Stimulated activated CD8-positive, alpha-beta memory T cell treated with anti-CD3 and anti-CD28 coated beads, Interleukin-15, amount 100 ng/mL, for 24 hours (primary cell): ENCODE data around the gene CRYBA2.

ENCODE experiments used
- DNase-seq: peaks from one replicate; pipeline ENCODE4 v3.0.0-alpha.2; 2020; ENCODE audit warnings: low read depth

CRYBA2 gene

DNA sequence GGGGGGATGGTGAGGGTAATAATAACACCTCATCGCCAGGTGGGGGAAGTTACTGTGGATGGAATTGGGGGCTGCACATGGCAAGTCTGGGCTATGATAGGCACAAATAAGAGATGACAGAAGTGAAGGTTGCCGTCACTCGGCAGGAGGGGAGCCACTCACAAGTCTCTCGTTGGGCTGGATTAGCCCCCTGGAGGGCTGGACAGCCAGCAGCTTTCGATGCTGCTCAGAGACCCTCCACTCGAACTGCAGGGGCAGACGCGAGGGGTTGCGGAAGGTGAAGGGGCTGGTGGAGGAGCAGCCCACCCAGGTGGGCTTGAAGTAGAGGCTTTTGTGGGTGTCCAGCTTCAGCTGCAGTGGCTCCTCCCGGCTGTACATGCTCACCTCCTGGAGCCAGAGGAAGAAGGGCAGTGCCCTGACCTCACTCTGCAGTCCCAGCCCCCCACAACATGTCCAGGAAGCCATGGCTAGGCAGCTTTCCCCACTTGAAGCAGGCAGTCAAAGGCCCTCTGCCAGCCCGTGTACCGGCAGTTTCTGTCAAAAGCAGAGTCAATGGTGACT is 29.9 kb upstream of the CRYBA2 start:
- DNase-seq: no peak

DNA sequence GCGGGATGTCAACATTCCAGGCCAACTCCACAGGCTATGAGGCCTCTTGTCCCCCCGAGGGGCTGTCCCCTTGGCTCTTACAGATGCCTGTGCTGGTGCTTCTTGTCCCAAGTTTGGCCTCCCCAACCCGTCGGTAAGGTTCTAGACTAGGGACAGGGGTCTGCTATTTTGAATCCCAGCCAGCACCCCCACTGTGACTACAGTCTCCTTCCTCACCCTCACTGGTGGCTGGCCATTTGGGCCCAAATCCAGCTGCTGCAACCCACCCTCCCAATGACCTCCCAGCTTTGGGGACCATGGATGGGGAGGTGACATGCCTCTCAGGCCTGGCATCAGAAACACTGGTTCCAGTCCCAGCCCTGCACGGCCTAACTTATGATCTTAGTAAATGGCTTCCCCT is 29.4 kb upstream of the CRYBA2 start:
- DNase-seq: no peak

DNA sequence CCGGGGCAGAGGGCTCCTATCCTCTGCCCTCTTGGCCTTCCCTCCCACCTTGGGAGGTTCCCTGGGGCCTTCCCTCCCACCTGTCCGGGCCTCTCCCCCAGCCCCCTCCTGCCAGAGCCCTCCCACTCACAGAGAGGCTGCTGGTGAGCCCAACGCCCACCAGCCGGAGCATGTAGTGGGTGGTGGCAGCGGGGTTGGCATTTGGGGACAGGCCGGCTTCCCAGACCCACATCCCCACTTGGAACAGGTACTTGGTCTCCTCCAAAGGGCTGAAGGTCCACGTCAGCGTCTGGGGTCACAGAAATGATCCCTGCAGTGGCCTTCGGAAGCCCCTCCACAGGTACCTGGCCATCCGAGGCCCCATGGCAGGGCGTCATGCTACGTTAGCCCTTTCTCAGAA is 28.8 kb upstream of the CRYBA2 start:
- no peak for DNase-seq

DNA sequence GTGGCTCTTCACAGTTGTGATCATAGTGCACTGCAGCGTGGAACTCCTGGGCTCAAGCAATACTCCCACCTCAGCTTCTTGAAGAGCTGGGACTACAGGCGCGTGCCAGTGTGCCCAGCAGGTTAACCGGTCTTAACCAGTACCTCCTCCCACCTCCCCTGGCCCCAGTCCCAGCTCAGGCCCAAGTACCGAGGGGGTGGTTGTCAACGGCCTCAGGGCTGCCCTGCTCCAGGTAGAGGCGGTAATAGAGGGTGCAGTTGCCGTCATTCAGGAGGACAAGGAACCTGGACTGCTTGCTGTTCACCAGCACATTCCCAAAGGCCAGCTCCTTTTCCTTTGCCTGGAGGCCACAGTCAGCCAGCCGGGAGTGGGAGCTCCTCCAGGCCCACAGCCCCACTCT is 28.4 kb upstream of the CRYBA2 start:
- DNase-seq: no peak

DNA sequence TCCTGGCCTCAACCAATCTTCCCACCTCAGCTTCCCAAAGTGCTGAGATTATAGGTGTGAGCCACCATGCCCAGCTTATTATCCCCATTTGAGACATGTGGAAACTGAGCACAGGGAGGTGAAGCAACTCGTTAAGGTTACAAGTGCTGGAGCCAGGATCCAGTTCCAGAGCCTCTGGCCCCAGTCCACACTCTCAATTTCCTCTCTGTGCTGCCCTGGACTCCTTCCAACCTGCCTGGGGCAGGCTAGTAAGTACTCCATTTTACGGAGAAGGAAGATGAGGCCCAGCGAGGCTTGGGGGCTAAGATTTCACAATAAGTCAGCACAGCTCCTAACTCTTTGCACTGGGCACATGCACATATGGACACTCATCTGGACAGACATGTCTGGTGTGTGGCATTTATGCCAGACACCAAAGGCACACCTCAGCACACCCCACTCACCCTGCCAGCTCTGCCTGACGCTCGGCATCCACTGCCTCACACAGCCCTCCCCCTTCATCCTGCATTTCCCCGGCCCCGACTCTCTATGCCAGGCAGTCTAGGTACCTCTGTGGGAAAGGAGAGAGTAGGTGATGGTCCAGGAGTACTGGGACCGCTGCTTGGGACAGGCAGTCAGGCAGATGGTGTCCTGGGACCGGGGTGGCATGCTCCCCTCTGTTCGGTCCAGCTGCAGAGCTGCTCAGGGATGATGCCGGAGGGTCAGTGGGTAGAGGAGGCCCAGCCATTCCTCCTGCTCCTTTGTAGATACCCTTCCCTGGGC is 27.6 kb upstream of the CRYBA2 start:
- no peak for DNase-seq

DNA sequence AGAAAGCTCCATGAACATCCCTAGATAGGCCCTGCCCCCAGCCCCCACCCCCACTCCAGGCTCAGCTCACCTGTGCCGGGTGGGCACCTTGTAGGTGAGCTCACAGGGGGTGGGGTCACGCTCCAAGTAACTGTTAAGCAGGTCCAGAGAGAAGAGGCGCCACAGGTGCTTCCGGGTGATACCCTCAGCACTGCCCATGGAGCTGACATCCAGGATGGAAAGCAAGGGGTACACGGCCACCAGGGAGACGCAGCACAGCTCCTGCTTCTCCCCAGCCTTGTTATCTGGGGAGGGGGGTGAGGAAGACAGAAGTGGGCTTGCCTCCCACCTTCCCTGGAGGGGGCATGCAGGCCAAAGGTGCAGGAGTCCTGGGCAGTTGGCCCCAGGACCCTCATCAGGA is 26.2 kb upstream of the CRYBA2 start:
- DNase-seq: no peak

DNA sequence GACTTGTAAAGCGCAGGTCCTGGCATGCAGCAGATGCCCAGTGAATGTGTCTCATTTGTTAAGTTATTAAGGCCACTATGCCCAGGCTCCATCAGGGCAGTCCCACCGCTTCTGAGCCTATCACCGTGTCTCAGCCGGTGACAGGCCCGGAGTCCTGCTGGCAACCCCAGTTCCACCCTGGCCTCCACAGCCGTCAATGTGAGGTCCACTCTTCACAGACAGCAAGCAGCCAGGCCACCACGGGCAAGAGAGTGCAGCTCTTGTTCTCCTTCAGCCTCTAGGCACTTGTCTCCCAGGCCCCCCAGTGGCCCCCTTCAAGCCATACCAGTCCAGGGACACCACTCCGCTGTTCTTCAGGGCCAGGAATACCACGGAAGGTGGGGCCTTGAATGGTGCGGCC is 25.5 kb upstream of the CRYBA2 start:
- no peak for DNase-seq

DNA sequence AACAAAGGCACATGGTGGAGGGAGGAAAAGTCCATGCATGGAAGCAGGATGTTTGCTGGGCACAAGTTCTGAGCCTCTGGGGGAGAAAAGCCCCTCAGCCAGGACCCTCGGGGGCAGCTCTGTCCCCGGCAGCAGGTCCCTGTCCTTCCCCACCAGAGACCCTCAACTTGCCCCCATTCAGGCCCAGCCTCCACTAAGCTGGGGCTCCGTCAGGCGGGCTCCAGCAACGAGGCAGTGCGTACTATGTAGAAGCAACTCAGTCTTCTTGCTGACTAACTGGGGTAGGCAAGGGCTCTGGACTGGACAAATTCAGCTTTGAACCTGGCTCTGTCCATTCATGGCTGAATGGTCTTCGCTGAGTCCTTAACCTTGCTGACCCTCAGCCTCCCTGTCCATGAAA is 25.1 kb upstream of the CRYBA2 start:
- no peak for DNase-seq

DNA sequence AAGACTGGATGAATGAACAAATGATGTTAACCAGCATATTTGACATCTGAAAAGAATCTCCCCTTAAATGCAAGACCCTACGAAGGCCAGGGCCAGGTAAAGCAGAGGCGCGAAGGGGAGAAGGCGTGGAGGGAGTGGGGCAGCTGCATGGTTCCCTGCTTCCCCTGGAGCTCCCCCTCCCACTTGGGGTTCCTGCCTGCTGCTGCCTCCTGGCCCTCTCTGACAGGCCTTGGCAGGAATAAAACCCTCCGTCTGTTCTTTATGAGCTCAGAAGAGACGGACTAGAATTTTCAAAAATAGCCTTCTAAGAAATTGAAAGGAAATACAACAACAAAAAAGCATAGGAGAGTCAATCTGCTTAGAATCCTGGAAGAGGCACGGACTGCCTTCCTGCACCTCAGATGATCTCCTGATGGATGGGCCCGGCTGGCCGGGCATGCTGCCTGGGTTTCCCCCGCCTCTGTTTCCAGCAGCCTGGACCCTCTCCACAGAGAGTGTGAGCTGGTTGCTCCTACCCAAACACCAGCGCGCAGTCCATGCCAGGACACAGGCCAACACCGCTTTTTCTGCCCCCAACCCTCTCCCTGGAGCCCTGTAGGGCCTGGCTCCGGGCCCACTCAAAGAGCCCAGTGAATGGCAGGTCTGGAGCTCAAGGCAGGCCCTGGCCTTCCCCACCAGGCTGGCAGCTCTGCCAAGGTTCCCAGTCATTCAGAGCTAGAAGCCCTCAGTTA is 24.1 kb upstream of the CRYBA2 start:
- DNase-seq: no peak

DNA sequence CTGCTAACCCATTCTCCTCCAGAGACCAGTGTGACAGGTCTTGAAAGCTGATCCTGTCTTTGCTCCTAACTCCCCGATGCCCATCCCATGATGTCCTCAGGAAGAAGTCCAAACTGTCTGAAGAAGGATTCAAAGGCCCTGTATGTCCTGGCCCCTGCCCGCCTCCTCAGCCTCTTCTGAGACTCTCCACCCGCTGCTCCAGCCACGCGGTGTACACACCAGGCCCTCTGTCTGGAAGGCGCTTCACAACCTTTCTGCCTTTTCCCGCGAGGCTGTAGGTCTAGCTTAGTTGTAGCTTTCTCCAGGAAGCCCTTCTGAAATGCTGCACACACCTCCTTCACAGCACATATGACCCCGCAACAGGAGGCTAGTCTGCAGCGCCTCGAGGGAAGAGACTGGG is 23.5 kb upstream of the CRYBA2 start:
- no peak for DNase-seq

DNA sequence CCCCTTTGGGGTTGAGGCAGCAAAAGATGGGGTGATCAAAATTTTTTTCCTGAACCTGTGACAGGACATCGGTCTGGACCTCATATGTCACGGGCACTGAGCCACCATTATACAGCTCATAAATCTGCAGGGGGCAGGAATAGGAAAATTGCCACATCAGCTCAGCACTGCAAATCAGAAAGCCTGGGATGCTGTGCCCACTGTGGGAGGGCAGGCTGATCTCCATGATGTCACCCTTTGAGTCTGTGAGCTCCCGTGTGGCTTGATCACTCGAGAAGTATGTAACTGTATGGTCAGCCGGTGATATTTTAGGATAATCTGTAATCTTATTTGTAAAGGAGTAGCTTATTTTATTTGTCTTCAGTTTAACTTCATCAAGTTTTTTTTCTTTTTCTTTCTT is 17.7 kb upstream of the CRYBA2 start:
- DNase-seq: no peak

DNA sequence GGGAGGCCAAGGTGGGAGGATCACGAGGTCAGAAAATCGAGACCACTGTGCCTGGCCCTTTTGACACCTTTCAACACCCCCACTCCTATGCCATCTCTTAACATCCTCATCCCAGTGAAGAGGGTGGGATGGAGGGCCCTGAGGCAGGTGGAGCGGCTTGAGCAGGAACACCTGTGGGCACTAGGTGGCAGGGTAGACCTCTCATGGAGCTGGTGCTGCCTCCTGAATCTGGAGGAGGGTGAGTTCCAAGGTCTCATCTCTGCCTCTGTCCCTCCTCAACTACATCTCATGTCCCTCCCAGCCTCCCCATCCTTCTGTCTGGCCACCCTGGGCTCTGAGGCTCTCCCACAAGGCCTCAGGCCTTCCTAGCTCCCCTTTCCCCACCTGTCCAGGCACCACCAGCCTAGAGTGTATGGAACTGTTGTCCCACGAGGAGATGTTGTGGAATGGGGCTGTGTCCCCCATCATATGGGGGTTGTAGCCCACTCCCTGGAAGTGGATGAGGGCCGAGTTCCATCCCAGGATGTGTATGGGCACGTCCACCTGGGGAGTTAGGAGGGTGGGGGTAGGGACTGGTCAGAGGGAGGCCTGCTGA is 17.0 kb upstream of the CRYBA2 start:
- DNase-seq: no peak

DNA sequence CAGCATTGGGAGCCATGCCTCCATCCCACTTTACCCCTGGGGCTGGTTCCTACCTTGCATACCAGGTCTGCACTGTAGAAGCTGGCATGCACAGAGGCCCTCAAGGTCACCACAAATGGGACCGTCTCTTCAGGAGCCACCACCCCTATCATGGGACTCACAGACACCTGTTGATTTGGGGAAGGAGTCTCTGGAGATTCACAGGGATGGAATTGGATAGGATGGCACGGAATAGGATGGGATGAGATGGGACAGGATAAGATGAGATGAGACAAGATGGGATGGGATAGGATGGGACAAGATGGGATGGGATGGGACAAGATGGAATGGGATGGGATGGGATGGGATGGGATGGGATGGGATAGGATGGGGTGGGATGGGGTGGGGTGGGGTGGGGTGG is 16.1 kb upstream of the CRYBA2 start:
- DNase-seq: no peak

DNA sequence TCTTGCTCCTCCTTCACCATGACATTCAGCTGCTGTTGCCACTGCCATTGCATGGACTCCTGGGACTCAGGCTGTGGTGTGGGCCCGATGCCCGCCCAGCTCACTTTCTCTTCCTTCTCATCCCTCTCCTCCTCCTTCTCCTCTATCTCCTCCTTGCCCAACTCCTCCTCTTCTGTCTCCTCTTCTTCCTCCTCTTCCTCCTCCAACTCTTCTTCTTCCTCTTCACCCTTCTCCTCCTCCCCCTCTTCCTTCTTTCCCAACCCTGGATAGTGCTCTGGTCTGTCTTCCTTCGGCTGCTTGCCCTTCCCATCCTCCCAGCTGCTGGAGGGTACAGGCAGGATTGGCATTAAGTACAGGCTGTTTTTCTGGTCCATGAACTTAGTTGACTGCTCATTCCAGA is 10.8 kb upstream of the CRYBA2 start:
- DNase-seq: no peak

DNA sequence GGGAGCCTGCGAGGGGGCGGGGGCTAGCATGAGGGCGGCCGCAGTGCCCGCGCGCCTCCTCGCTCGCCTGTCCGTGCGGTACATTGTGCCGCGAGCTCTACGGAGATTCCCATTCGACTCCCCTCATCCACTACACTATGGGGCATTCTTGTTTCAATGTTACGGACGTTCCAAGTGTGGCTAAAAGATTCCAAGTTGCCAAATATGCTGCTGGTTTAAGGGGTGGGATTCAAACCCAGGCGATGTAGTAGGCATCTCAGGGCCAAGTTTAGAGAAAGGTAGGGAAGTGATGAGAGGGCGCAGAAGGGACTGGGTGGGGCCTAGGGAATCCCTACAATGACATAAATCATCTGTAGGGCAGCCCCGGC is 10.0 kb upstream of the CRYBA2 start:
- DNase-seq: no peak

DNA sequence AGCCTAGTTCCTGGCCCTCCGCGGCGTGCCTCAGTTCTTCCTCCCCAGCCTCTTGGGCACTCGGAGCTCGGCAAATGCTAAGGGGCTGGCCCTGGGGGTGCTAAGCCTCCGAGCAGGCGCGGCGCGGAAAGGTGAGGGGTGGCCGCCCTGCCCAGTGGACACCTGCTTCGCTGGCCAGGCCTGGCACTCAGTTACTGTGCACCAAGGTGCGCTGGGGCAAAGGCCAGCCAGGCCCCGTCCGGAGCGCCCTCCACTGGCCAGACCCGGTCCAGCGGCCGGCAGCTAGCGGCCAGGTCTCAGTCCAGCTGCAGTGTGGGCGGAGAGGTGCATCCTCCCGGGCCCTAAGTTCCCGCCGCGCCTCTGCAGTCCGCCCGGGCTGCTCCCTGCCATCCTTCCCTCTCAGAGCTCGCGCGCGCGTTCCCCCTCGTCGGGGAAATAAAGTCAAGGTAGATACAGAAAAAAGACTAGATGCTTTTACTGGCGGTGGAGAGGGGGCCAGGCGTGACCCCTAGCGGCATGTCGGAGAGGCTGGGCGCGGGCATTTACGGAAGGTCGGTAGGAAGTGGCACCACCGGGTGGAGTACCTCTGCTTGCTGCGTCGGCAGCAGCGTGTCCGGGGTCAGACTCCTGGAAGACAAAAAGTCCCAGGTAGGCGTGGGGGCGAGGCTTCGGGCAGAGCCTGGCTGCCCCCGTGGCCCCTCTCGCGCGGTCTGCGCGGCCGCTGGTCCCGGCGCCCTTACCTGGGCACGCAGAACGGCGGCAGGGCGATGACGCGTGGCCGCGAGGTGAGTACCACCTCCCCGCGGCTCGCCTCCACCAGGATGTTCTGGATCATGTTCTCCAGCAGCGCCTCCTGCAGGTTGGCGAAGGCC is 9.4 kb upstream of the CRYBA2 start:
- DNase-seq: no peak

DNA sequence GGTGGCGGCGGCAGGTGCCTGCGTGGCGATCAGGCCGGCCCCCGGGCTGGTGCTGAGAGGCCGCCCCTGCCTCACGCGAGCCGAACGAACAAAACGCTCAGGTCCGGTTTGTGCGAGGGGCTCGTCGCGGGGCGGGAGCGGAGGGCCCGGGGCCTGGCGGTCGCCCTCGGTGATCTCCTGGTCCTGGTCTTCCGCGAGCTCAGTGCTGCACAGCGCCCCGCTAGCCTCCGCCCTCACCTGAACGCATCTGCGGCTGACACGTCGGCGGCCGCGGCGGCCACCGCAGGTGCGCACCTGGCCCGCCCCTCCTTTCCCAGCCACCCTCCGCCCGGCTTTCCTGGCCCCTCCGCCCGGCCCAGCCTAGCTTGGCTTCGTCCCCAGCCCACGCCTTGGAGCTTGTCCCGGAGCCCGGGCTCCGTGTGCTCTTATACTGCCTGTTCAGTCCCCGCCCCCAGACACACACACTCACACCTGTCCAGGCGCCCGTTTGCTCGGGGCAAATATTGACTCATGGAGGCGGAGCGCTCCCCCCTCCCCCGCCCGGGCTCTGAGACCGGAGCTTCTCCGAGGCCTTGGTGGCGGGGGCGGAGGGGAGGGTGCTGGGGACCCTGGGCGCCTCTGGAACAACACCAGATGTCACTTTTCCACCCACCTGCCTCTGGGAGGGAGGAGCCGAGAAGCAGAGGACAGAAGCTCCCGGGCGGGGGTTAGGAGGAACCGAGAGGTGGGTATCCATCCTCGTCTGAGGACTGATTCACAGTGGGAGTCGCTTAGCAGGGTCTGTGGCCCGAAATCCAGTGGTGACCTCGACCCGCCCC is 8.6 kb upstream of the CRYBA2 start:
- DNase-seq: no peak

DNA sequence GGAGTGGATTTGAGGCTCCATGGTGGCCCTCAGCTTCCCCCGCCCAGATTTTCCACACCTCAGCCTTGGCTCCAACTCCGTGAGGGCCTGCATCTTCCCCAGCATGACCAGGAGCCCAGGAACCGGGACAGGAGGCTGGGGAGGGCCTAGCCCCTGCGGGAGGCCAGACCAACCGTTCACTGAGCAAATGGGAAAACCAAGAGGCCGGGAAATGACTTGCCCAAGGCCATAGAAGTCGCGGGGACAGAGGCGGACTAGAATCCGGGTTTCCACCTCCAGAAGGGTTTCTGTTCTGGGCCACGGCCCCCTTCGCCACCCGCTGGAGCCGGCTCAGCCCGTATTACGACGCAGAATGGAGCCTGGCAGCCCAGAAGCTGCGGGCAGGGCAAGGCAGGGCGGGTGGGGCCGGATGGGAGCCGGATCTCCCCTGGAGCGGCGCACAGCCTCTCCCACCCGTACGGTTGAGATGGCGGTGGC is 7.9 kb upstream of the CRYBA2 start:
- DNase-seq: no peak

DNA sequence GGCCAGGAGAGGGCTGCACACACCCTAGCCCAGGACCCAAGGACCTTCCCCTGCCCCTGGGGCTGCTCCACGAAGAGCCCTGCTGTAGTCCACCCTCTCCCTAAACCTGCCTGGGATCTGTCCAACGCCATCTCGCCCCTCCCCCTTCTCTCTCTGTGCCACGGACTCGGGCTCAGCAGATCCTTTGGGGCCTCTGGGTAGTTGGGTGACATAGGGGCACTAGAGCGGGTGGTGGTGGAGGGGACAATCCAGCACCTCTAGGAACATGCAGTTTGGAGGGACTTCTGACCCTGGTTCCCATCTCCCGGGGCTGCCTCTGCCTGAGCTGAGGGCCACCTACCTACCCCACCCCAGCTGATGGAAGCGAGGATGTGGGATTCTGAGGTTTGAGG is 7.3 kb upstream of the CRYBA2 start:
- no peak for DNase-seq

DNA sequence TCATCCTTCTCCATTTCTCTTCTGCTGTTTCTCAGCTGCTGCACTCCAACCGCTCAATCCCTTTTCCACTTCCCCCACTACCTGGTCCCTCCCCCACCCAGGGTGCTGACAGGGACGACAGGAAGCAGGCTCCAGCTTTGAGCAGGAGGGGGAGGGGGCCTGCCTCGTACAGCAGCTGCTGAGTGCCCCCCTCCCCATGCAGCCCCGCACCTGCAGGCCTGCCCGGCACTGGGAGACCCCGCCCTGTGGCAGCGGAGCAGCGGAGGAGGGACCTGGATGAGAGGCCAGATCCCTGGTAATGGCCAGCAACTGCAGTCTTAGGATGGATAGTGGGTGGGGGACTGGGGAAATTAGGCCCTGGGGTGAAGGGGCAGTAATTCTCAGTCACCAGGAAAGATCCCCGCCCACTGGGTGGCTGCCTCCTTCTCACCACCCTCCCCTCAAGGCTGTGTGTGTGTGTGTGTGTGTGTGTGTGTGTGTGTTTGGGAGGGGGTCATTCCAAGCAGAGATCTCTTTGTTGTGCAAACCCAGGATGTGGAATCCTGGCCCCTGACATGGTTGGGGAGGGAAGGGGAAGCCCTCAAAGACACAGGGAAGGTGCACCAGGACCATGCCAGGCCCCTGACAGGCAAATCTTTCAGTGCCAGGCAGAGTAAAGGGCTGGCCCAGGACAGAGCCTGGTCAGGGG is 6.8 kb upstream of the CRYBA2 start:
- DNase-seq: no peak
